Central memory CD8-positive, alpha-beta T cell (primary cell): ENCODE measurements around the gene PKD1.

Source experiments
- ATAC-seq: fragments of 150-1000 bp; cut with Tn5 transposase; replicated peaks from 2 replicates; pipeline ENCODE4 v1.10.0; 2022; ENCODE audit warnings: mild to moderate bottlenecking, moderate FRiP score, moderate number of reproducible peaks; ENCODE audit not compliant: poor library complexity, severe bottlenecking; ENCODE audit errors: extremely low read depth
- DNase-seq, 2 donors: peaks; one replicate each; pipeline ENCODE4 v3.0.0; 2021; ENCODE audit warnings: low spot score in 2 of 2
- H3K27ac Mint-ChIP-seq: one replicate; pipeline ENCODE4 v1.8.0; 2022; ENCODE audit warnings: low read depth, mild to moderate bottlenecking, moderate library complexity, mixed read lengths
- H3K27me3 Mint-ChIP-seq: one replicate; pipeline ENCODE4 v1.8.0; 2022; ENCODE audit warnings: mixed read lengths
- H3K36me3 Mint-ChIP-seq: one replicate; pipeline ENCODE4 v1.8.0; 2022; ENCODE audit warnings: mild to moderate bottlenecking, moderate library complexity, mixed read lengths; ENCODE audit not compliant: insufficient read depth
- H3K4me1 Mint-ChIP-seq: one replicate; pipeline ENCODE4 v1.8.0; 2022; ENCODE audit warnings: mixed read lengths
- H3K4me3 Mint-ChIP-seq: one replicate; pipeline ENCODE4 v1.8.0; 2022; ENCODE audit warnings: mild to moderate bottlenecking, moderate library complexity, mixed read lengths
- H3K9me3 Mint-ChIP-seq: one replicate; pipeline ENCODE4 v1.8.0; 2022; ENCODE audit warnings: mixed read lengths

PKD1 gene

DNA sequence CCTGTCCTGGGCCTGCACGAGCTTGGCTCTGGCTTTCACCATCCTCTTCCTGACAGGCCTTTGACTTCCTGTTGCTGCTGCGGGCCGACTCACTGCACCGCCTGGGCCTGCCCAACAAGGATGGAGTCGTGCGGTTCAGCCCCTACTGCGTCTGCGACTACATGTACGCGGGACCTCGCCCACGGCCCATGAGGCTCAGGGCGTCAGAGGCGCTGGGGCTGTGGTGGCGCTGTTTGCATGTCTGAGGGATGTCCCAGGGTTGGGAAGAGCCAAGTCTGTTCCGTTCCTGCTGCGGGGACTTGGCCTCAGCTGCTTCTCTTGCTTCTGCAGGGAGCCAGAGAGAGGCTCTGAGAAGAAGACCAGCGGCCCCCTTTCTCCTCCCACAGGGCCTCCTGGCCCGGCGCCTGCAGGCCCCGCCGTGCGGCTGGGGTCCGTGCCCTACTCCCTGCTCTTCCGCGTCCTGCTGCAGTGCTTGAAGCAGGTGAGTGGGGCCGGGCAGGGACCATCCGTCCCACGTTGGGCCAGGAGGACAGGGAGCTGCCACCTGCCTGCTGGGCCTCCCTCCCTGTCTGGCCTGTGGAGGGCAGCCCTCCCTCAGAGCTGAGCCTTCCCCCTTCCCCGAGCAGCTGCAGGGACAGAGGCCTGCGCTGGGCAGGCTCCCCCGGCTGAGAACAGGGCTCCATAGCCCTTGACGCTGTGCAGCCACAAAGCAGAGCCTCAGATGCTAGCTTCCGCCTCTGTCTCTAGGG, 64.1 kb downstream of the PKD1 start:
- Mint-ChIP-seq H3K27me3 (no peaks in the 10 kb centered on the region), H3K9me3 (no peaks in the 10 kb centered on the region), H3K27ac (no peak overlapping the region), H3K36me3 (peaks cover 5% of the 10 kb centered on the region), H3K4me1 (peaks cover 5% of the 10 kb centered on the region), H3K4me3 (no peak overlapping the region)
- no peak for ATAC-seq
- DNase-seq: no peak

DNA sequence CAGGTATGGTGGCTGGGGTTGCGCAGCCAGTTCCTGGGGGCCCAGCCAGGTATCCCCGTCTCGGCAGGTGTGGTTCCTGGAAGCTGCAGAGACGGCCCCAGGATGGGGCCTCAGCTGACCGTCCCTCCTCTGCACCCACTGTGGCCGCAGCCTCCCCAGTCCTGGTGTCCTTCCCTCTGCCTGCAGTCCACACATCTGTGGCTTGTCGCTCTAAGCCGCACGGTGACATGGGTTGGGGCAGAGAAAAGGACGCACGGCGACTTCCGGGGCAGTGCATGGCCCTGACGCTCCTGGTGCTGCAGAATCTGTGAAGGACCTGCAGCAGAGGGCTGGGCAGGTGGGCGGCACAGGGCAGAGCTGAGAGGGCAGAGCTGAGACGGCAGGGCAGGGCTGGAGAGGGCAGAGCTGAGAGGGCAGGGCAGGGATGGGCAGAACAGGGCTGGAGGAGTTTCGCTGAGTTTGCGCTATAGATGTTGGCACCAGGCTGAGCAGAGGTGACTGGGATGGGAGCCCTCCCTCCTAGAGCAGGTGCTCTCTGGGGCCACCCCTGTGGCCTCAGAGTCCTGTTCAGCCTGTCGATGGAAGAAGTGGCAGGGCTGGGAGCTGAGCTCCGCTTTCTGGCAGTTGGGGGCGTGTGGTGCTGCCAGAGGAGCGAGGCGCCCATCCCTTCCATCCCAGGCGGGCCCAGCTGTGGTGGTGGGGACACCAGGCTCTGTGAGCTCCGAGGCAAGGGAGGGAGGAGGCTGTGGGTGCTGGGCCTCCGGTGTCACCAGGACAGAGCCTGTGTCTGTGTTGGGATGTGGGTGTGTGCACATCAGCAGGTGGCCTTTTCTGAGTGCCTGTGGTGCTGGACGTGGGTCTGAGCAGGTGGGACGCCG, 64.9 kb downstream of the PKD1 start:
- DNase-seq (no peak), ATAC-seq (no peak)
- Mint-ChIP-seq H3K9me3 (no peaks in the 10 kb centered on the region), H3K4me1 (peaks cover 9% of the 10 kb centered on the region), H3K36me3 (peaks cover 8% of the 10 kb centered on the region), H3K4me3 (no peak overlapping the region), H3K27me3 (no peaks in the 10 kb centered on the region), H3K27ac (no peak overlapping the region)

DNA sequence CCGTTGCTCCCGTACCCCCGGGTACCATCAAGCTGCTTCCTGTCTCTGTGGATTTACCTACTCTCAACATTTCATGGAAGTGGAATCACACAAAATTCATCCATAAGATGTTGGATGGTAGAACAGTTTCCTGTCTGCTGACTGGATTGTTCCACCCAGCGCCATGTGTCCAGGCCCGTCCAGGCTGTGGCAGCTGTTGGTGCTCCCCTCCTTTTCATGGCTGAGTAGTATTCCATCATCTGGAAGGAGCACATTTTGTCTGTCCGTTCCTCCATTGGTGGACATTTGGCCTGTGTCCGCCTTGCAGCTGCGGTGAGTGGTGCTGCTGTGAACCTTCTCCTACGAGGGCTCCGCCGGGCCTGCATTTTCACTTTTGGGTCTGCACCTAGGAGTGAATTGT, 69.6 kb downstream of the PKD1 start:
- no peaks in the 10 kb centered on the region for H3K9me3 Mint-ChIP-seq
- DNase-seq (no peak), ATAC-seq (no peak)
- no peaks in the 10 kb centered on the region for H3K27me3 Mint-ChIP-seq
- H3K36me3 Mint-ChIP-seq: peaks cover 11% of the 10 kb centered on the region
- peaks cover 6% of the 10 kb centered on the region for H3K4me1 Mint-ChIP-seq
- H3K27ac Mint-ChIP-seq: no peak overlapping the region
- H3K4me3 Mint-ChIP-seq: no peak overlapping the region

DNA sequence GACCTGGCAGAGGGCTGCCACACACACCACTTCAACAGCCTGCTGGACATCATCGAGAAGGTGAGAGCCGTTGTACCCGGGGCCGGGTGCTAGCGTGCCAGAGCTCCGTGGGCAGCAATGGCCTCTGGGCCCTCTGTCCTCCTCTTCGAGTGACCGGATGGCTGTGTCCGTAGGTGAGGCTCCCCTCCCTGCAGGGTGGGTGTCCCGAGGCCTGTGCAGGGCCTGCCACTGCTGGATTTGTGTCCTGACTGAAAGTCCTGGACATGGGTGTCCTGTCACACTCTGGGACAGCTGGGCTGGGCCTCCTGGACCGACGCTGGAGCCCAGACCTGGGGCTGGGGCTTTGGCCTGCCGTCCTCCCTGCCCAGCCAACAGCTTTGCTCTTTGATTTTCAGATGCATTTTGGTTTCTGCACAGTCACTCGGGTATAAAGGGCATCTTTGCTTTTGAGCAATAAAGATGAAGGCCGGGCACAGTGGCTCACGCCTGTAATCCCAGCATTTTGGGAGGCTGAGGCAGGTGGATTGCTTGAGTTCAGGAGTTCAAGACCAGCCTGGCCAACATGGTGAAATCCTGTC, 71.2 kb downstream of the PKD1 start:
- Mint-ChIP-seq H3K36me3 (peaks cover 14% of the 10 kb centered on the region), H3K4me1 (peaks cover 6% of the 10 kb centered on the region), H3K9me3 (no peaks in the 10 kb centered on the region), H3K27me3 (no peaks in the 10 kb centered on the region), H3K27ac (peak overlapping the region; percentile 59), H3K4me3 (no peak overlapping the region)
- ATAC-seq: no peak
- no peak for DNase-seq

DNA sequence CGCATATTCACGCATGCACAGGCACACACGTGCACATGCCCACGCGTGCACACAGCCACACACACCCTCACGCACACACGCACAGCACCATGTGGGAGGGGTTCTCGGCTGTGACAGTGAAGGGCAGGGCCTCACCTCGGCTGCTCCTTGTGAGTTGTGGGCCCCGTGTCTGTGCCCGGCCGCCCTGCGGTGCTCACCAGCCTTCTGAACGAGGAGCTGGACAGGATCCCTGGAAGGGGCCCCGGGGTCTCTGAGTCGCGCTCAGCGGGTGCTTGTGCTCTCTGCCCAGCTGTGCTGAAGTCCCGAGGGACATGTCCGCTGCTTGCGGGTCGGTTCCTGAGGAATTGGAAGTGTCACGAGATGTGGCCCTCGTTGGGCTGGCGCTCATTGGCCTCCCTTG, 71.8 kb downstream of the PKD1 start:
- DNase-seq (no peak), ATAC-seq (no peak)
- Mint-ChIP-seq H3K27me3 (no peaks in the 10 kb centered on the region), H3K36me3 (peaks cover 14% of the 10 kb centered on the region), H3K4me1 (peaks cover 6% of the 10 kb centered on the region), H3K27ac (no peak overlapping the region), H3K9me3 (no peaks in the 10 kb centered on the region), H3K4me3 (no peak overlapping the region)

DNA sequence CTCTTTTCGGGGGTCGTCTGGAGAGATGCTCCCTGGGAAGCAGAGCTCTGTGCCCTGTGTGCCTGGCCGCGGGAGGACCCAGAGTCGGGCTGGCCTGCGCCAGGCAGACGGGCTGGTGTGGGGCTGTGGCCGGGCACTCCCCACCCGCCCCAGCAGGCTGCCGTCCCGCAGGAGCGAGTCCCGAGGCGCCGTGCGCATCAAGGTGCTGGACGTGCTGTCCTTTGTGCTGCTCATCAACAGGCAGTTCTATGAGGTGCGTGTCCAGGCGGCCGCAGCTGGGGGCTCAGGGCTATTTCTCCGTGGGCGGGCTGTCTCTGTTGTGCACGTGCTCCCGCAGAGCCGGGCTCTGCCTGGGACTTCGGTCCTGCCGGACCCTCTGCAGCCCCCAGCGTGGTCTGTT, 72.9 kb downstream of the PKD1 start:
- no peak for ATAC-seq
- DNase-seq: no peak
- Mint-ChIP-seq H3K27me3 (no peaks in the 10 kb centered on the region), H3K27ac (no peak overlapping the region), H3K4me3 (no peak overlapping the region), H3K9me3 (no peaks in the 10 kb centered on the region), H3K36me3 (peaks cover 12% of the 10 kb centered on the region), H3K4me1 (peaks cover 6% of the 10 kb centered on the region)

DNA sequence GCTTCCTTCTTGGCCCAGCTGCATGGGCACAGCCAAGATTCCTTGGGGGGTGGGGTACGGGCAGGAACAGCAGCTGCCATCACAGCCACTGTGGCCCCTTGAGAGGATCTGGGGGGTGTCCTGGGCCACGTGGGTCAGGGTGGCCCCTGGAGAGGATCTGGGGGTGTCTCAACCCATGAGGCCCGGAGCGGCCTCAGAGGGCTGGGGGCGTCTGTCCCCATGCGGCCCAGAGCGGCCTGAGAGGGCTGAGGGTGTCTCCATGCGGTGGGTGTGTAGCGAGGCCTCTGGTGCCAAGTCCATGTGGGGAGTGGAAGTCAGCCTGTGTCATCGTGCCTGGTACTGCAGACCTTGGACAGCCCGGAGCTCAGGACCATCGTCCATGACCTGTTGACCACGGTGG, 74.2 kb downstream of the PKD1 start:
- peaks cover 15% of the 10 kb centered on the region for H3K36me3 Mint-ChIP-seq
- peaks cover 6% of the 10 kb centered on the region for H3K4me1 Mint-ChIP-seq
- H3K27ac Mint-ChIP-seq: no peak overlapping the region
- no peaks in the 10 kb centered on the region for H3K9me3 Mint-ChIP-seq
- no peak overlapping the region for H3K4me3 Mint-ChIP-seq
- H3K27me3 Mint-ChIP-seq: no peaks in the 10 kb centered on the region
- DNase-seq (no peak), ATAC-seq (no peak)

DNA sequence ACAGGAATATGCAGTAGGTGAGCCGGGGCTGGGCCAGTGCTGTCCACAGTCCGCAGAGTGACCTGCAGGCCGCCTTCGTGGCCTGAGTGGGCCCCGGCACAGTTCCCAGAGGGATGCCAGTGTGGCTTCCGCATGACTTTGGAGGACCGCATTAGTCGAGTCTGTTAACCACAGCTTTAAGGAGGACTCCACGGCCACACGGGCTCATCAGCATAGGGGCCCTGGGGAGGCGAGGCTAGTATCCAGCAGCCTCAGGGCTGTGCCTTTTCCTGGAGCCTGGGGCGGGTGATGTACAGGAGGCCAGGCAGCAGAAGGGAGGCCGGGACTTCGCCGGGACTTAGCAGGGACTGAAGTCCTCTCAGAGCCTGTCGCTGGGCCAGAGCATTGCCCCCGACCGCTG, 74.7 kb downstream of the PKD1 start:
- Mint-ChIP-seq H3K4me3 (no peak overlapping the region), H3K27ac (no peak overlapping the region), H3K9me3 (no peaks in the 10 kb centered on the region), H3K27me3 (no peaks in the 10 kb centered on the region), H3K36me3 (peaks cover 13% of the 10 kb centered on the region), H3K4me1 (peaks cover 3% of the 10 kb centered on the region)
- DNase-seq (no peak), ATAC-seq (no peak)

DNA sequence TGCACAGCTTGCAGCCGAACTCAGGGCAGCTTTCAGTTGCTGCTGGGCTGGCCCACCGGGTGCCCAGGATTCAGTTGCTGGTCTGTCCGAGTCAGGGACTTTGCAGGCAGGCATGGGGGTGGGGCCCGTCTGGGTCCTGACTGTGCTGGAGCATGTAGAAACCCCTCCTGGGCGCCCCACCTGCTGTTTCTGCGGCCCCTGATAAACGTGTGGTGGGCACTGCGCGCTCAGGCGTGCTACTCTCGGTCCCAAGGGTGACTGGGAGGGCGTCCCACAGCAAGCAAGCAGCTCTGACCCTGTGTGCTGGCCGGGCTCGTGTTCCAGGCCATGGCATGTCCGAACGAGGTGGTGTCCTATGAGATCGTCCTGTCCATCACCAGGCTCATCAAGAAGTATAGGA, 75.4 kb downstream of the PKD1 start:
- Mint-ChIP-seq H3K9me3 (no peaks in the 10 kb centered on the region), H3K27me3 (no peaks in the 10 kb centered on the region), H3K36me3 (peaks cover 16% of the 10 kb centered on the region), H3K27ac (no peak overlapping the region), H3K4me1 (no peaks in the 10 kb centered on the region), H3K4me3 (no peak overlapping the region)
- ATAC-seq: no peak
- no peak for DNase-seq

DNA sequence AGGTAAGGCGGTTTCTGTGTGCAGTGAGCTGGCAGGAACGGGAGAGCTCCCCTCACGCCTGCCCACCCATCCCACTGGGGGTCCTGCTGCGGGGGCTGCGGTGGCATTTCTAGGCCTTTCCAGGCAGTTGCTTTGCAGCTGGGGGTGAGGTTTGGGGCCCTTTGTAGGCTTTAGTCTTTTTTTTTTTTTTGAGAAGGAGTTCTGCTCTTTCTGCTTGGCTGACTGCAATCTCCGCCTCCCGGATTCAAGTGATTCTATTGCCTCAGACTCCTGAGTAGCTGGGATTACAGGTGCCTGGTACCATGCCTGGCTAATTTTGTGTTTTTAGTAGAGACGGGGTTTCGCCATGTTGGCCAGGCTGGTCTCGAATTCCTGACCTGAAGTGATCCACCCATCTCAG, 76.8 kb downstream of the PKD1 start:
- ATAC-seq: no peak
- Mint-ChIP-seq H3K4me3 (no peak overlapping the region), H3K27me3 (no peaks in the 10 kb centered on the region), H3K9me3 (no peaks in the 10 kb centered on the region), H3K27ac (no peak overlapping the region), H3K4me1 (no peaks in the 10 kb centered on the region), H3K36me3 (peaks cover 18% of the 10 kb centered on the region)
- DNase-seq: no peak

DNA sequence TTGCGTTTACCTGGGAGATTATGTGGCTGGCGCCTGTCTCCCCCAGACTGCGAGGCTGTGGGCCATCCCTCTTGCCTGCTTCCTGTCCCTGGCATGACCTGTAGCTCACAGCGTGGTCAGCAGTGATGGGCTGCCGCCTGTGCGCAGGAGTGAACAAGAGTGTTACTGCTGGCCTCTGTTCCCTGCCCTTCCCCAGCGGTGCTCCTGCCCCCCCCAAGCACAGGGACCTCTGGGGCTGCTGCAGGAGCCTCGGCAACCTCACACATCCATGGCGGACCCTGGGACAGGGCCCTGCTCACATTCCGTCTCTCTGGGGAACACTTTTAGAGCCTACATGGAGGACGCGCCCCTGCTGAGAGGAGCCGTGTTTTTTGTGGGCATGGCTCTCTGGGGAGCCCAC, 77.3 kb downstream of the PKD1 start:
- H3K27me3 Mint-ChIP-seq: no peaks in the 10 kb centered on the region
- H3K9me3 Mint-ChIP-seq: no peaks in the 10 kb centered on the region
- no peak for DNase-seq
- H3K4me1 Mint-ChIP-seq: no peaks in the 10 kb centered on the region
- H3K27ac Mint-ChIP-seq: no peak overlapping the region
- ATAC-seq: no peak
- H3K36me3 Mint-ChIP-seq: peaks cover 19% of the 10 kb centered on the region
- no peak overlapping the region for H3K4me3 Mint-ChIP-seq

DNA sequence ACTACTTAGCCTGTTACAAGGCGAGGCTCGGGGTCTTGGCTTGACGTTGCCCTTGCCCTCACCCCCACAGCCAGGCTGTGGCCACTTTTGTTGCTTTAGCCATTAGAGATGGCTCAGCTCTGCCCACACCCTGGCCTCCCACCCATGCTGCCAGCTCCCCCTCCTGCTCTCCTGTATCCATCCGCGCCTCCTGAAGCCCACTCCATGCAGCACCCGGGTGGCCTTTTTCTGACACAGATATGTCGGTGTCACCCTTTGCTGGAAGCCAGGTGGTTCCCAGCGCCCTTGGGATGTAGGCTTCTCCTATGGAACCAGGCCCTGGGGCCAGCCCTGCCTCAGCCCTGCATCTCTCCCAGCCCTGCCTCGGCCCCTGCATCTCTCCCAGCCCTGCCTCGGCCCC, 78.3 kb downstream of the PKD1 start:
- peaks cover 3% of the 10 kb centered on the region for H3K4me1 Mint-ChIP-seq
- peaks cover 19% of the 10 kb centered on the region for H3K36me3 Mint-ChIP-seq
- no peaks in the 10 kb centered on the region for H3K27me3 Mint-ChIP-seq
- no peak overlapping the region for H3K27ac Mint-ChIP-seq
- no peak for ATAC-seq
- no peak for DNase-seq
- H3K4me3 Mint-ChIP-seq: no peak overlapping the region
- no peaks in the 10 kb centered on the region for H3K9me3 Mint-ChIP-seq
